HepG2 (cell line): ENCODE results near the gene CYP4F8. TPM values are rescaled to one million over a fixed set of nuclear protein-coding genes. Genes with fewer than 3 reads are reported as not detected.

Experiments used
- CHD4 ChIP-seq: fragments of 200-600 bp; sonication (generic); IDR thresholded peaks from 2 replicates; pipeline ENCODE4 v1.7.0; 2017; ENCODE audit warnings: mild to moderate bottlenecking, low read length, borderline replicate concordance
- LBX2 ChIP-seq: sonication (generic); formaldehyde crosslinking; IDR thresholded peaks from 2 replicates; pipeline ENCODE4 v1.5.0; 2020; ENCODE audit warnings: missing genetic modification reagents, mild to moderate bottlenecking, borderline replicate concordance
- MAFK ChIP-seq, 2 experiments: IDR thresholded peaks in 1 of 2; conservative IDR thresholded peaks in 1 of 2; 2 replicates each; pipeline ENCODE4 v1.6.1; 2011; ENCODE audit warnings: improper control_type of control experiment in 2 of 2, low read length in 2 of 2
- NCOA5 ChIP-seq: sonication (generic); formaldehyde crosslinking; IDR thresholded peaks from 2 replicates; pipeline ENCODE4 v1.4.0; 2020; ENCODE audit warnings: missing genetic modification reagents
- SETDB1 ChIP-seq: sonication (generic); formaldehyde crosslinking; IDR thresholded peaks from 2 replicates; pipeline ENCODE4 v1.5.1; 2020; ENCODE audit warnings: missing genetic modification reagents, mild to moderate bottlenecking, borderline replicate concordance
- SIN3A ChIP-seq: IDR thresholded peaks from 2 replicates; pipeline ENCODE4 v1.6.1; 2011; ENCODE audit warnings: low read depth, mild to moderate bottlenecking, control low read depth, low read length, borderline replicate concordance
- SP140L ChIP-seq: sonication (generic); formaldehyde crosslinking; IDR thresholded peaks from 2 replicates; pipeline ENCODE4 v1.4.0; 2020; ENCODE audit warnings: missing genetic modification reagents, borderline replicate concordance
- TARDBP ChIP-seq: sonication (generic); formaldehyde crosslinking; IDR thresholded peaks from 2 replicates; pipeline ENCODE4 v1.8.0; 2022; ENCODE audit warnings: mild to moderate bottlenecking, missing genetic modification reagents
- TFE3 ChIP-seq: IDR thresholded peaks from 2 replicates; pipeline ENCODE4 v1.6.1; 2016
- U2AF2 ChIP-seq: fragments of 200-400 bp; formaldehyde crosslinking; IDR thresholded peaks from 2 replicates; pipeline ENCODE4 v1.6.1; 2017; ENCODE audit warnings: low read depth, mild to moderate bottlenecking, low read length
- WIZ ChIP-seq: sonication (generic); formaldehyde crosslinking; IDR thresholded peaks from 2 replicates; pipeline ENCODE4 v1.5.1; 2020; ENCODE audit warnings: mild to moderate bottlenecking, missing genetic modification reagents
- ZBTB26 ChIP-seq: IDR thresholded peaks from 2 replicates; pipeline ENCODE4 v1.6.1; 2016; ENCODE audit warnings: missing compliant biosample characterization, missing genetic modification reagents, borderline replicate concordance
- ZFP90 ChIP-seq: sonication (generic); formaldehyde crosslinking; IDR thresholded peaks from 2 replicates; pipeline ENCODE4 v1.8.0; 2022; ENCODE audit warnings: missing genetic modification reagents, mild to moderate bottlenecking, inconsistent platforms, borderline replicate concordance
- ZNF12 ChIP-seq: sonication (generic); formaldehyde crosslinking; IDR thresholded peaks from 2 replicates; pipeline ENCODE4 v1.5.0; 2020; ENCODE audit warnings: missing genetic modification reagents
- ZNF335 ChIP-seq: sonication (generic); formaldehyde crosslinking; IDR thresholded peaks from 2 replicates; pipeline ENCODE4 v1.4.0; 2020; ENCODE audit warnings: missing genetic modification reagents
- ZNF772 ChIP-seq: sonication (generic); formaldehyde crosslinking; IDR thresholded peaks from 2 replicates; pipeline ENCODE4 v1.5.0; 2020; ENCODE audit warnings: mild to moderate bottlenecking, missing genetic modification reagents
- polyA plus RNA-seq, 8 experiments: library from polyadenylated mRNA; depleted of rRNA in 3 of 8; stranded (reverse) in 7 of 8; unstranded in 1 of 8; fragments of >200 nt; fragmentation: Illumina TruSeq in 4 of 8; extraction: Trizol in 4 of 8; gene quantifications; 2 replicates each; pipeline versions ENCODE4 v1.2.1 to v1.2.3, GENCODE V29; 2011 to 2016; ENCODE audit warnings: low read depth in 4 of 8, missing spikeins in 1 of 8, mixed read lengths in 1 of 8; ENCODE audit not compliant: insufficient read depth in 1 of 8
- total RNA-seq, 5 experiments: library from RNA; depleted of rRNA; stranded (reverse); fragments of >200 nt; fragmentation: Illumina TruSeq; extraction: Trizol; gene quantifications; 2 replicates each; pipeline ENCODE4 v1.2.3, GENCODE V29; 2016; ENCODE audit warnings: low read depth in 1 of 5

Gene CYP4F8
- total and polyA plus RNA-seq, 2 of the 13 experiments (the other 11 are each of a cell fraction or from before 2014, with no cell fraction given) = not detected

- TF ChIP-seq SIN3A (0 out of 2 replicates have a peak, but pooled peaks have one; percentile 54), ZNF772 (no peak), ZFP90 (CRISPR knock-in tag) (peak; percentile 59; the same call in 1 of the 2 replicates), ZBTB26 (CRISPR knock-in tag) (peak; percentile 50; the same call in 1 of the 2 replicates), U2AF2 (no peak), TARDBP (no peak), NCOA5 (CRISPR knock-in tag) (no peak), SETDB1 (CRISPR knock-in tag) (no peak), CHD4 (no peak), ZNF12 (peak; percentile 61; the same call in 1 of the 2 replicates), ZNF335 (CRISPR knock-in tag) (0 out of 2 replicates have a peak, but pooled peaks have one; percentile 60), TFE3 (CRISPR knock-in tag) (peak; percentile 68), MAFK (conservative IDR thresholded peaks at IDR 0.05 in 1 of 2, IDR thresholded peaks at IDR 0.05 in 1 of 2; ENCODE audit: low read length in 2 of 2) (no peak), LBX2 (CRISPR knock-in tag) (no peak), WIZ (CRISPR knock-in tag) (0 out of 2 replicates have a peak, but pooled peaks have one; percentile 78), SP140L (CRISPR knock-in tag) (peak; percentile 81; the same call in 1 of the 2 replicates)
These were observed 16.8 kb downstream of the CYP4F8 start (continued) for GRCh38 chr19:15631817-15632216.
